HCT116 (cell line): ENCODE measurements around the gene HAPLN3. TPM values are rescaled to one million over a fixed set of nuclear protein-coding genes. Genes with fewer than 3 reads are reported as not detected.

Experiments used
- ATAC-seq: fragments of 200-7000 bp; cut with Tn5 transposase; 2 replicates; pipeline ENCODE4 v1.9.1; 2020; ENCODE audit warnings: mild to moderate bottlenecking, moderate library complexity
- BruUV-seq: library from RNA; stranded (reverse); fragments of 400-500 nt; replicated peaks from 2 replicates; lab custom pipeline; 2021; lab: Mats Ljungman, UMichigan
- CTCF ChIA-PET: fragments of 300-600 bp; sonication (Branson Sonifier 250); formaldehyde crosslinking; loops from one replicate; lab custom pipeline; 2021; ENCODE audit warnings: antibody characterized with exemption; lab: Charles Lee
- POLR2A ChIA-PET: fragments of 300-600, 350-600 bp; sonication (Branson Sonifier 250); formaldehyde crosslinking; loops from one replicate; lab custom pipeline; 2021; ENCODE audit warnings: antibody characterized with exemption; lab: Charles Lee
- RAD21 ChIA-PET, 2 experiments: fragments of 300-600 bp; sonication (Branson Sonifier 250); formaldehyde crosslinking; loops; one replicate each; lab custom pipeline; 2023; ENCODE audit warnings: low total read pairs in 2 of 2; ENCODE audit not compliant: uncharacterized antibody in 2 of 2, unreplicated experiment in 2 of 2, low non-redundant PET in 1 of 2; lab: Charles Lee
- DNase-seq: peaks from one replicate; pipeline ENCODE4 v3.0.0-alpha.2; 2010; ENCODE audit warnings: low read depth, low spot score
- H2AFZ ChIP-seq: fragments of 200-600 bp; shearing (Covaris generic), sonication (generic); 2 replicates; pipeline ENCODE4 v1.6.1; 2017; ENCODE audit warnings: low read depth, mixed run types, mixed read lengths, antibody characterized with exemption, low read length; ENCODE audit not compliant: poor library complexity, severe bottlenecking
- H3K27ac ChIP-seq: 2 replicates; pipeline ENCODE4 v1.5.1; 2012; ENCODE audit warnings: low read depth, low read length
- H3K27me3 ChIP-seq: fragments of 200-600 bp; sonication (generic); 2 replicates; pipeline ENCODE4 v1.6.1; 2016; ENCODE audit warnings: mixed run types, low read length, mixed read lengths; ENCODE audit not compliant: insufficient read depth
- H3K36me3 ChIP-seq, 2 experiments: fragments of 200-500 bp in 1 of 2; fragments of 200-600 bp in 1 of 2; sonication (Bioruptor generic) in 1 of 2; sonication (generic) in 1 of 2; 2 replicates each; pipeline versions ENCODE4 v1.5.1 to v1.6.1; 2014 to 2016; ENCODE audit warnings: low read length in 2 of 2, inconsistent platforms in 1 of 2, mixed read lengths in 1 of 2, mixed run types in 1 of 2; ENCODE audit not compliant: insufficient read depth in 2 of 2, control insufficient read depth in 1 of 2
- H3K4me1 ChIP-seq, 2 experiments: fragments of 200-600 bp in 1 of 2; sonication (generic) in 1 of 2; 2 replicates each; pipeline versions ENCODE4 v1.5.1 to v1.6.1; 2012 to 2017; ENCODE audit warnings: low read length in 2 of 2, inconsistent platforms in 1 of 2, mild to moderate bottlenecking in 1 of 2, mixed read lengths in 1 of 2, mixed run types in 1 of 2, moderate library complexity in 1 of 2; ENCODE audit not compliant: insufficient read depth in 2 of 2, control insufficient read depth in 1 of 2
- H3K4me2 ChIP-seq: fragments of 200-600 bp; sonication (generic); 2 replicates; pipeline ENCODE4 v1.6.1; 2017; ENCODE audit warnings: mixed run types, low read length, mixed read lengths
- H3K4me3 ChIP-seq, 2 experiments: fragments of 200-600 bp in 1 of 2; sonication (generic) in 1 of 2; replicated peaks in 1 of 2; 2 replicates each; pipeline ENCODE4 v1.5.1; 2011 to 2016; ENCODE audit warnings: low read length in 2 of 2, control low read depth in 1 of 2, low read depth in 1 of 2, mild to moderate bottlenecking in 1 of 2, mixed read lengths in 1 of 2, mixed run types in 1 of 2
- H3K79me2 ChIP-seq: fragments of 200-600 bp; sonication (generic); 2 replicates; pipeline ENCODE4 v1.6.1; 2017; ENCODE audit warnings: mild to moderate bottlenecking, mixed run types, low read length, moderate library complexity, mixed read lengths; ENCODE audit not compliant: insufficient read depth
- H3K9ac ChIP-seq: fragments of 200-600 bp; sonication (generic); 2 replicates; pipeline ENCODE4 v1.6.1; 2016; ENCODE audit warnings: low read length, mixed read lengths
- H3K9me2 ChIP-seq: fragments of 200-600 bp; sonication (generic), shearing (Covaris generic); 2 replicates; pipeline ENCODE4 v1.6.1; 2017; ENCODE audit warnings: mixed run types, mild to moderate bottlenecking, moderate library complexity; ENCODE audit not compliant: insufficient read depth
- H3K9me3 ChIP-seq, 2 experiments: fragments of 200-500 bp in 1 of 2; fragments of 200-600 bp in 1 of 2; sonication (Bioruptor generic) in 1 of 2; sonication (generic) in 1 of 2; 2 replicates each; pipeline ENCODE4 v1.6.1; 2014 to 2017; ENCODE audit warnings: low read length in 2 of 2, mixed read lengths in 2 of 2, inconsistent platforms in 1 of 2, low read depth in 1 of 2, mild to moderate bottlenecking in 1 of 2, mixed run types in 1 of 2, moderate library complexity in 1 of 2; ENCODE audit not compliant: control insufficient read depth in 1 of 2, insufficient read depth in 1 of 2
- H4K20me1 ChIP-seq: fragments of 200-600 bp; sonication (generic), shearing (Covaris generic); 2 replicates; pipeline ENCODE4 v1.6.1; 2017; ENCODE audit warnings: mixed run types, mild to moderate bottlenecking, moderate library complexity; ENCODE audit not compliant: insufficient read depth
- ATF3 ChIP-seq: IDR thresholded peaks from 2 replicates; pipeline ENCODE4 v1.6.1; 2012
- CBX3 ChIP-seq: IDR thresholded peaks from 2 replicates; pipeline ENCODE4 v1.6.1; 2012; ENCODE audit warnings: low read depth
- CEBPB ChIP-seq: IDR thresholded peaks from 2 replicates; pipeline ENCODE4 v1.6.1; 2012; ENCODE audit warnings: low read depth
- CTCF ChIP-seq, 3 experiments: fragments of 200-600 bp in 1 of 3; sonication (generic) in 1 of 3; IDR thresholded peaks in 2 of 3; conservative IDR thresholded peaks in 1 of 3; 2 replicates each; pipeline ENCODE4 v1.5.1; 2012 to 2017; ENCODE audit warnings: low read depth in 2 of 3, low read length in 2 of 3, antibody characterized with exemption in 1 of 3, borderline replicate concordance in 1 of 3, control low read depth in 1 of 3, mild to moderate bottlenecking in 1 of 3, mixed read lengths in 1 of 3, mixed run types in 1 of 3, moderate library complexity in 1 of 3; ENCODE audit not compliant: insufficient read depth in 1 of 3
- FOSL1 ChIP-seq: IDR thresholded peaks from 2 replicates; pipeline ENCODE4 v1.6.1; 2012; ENCODE audit warnings: low read depth
- JUND ChIP-seq: IDR thresholded peaks from 2 replicates; pipeline ENCODE4 v1.6.1; 2012
- MAX ChIP-seq: IDR thresholded peaks from 2 replicates; pipeline ENCODE4 v1.6.1; 2012
- POLR2AphosphoS5 ChIP-seq: IDR thresholded peaks from 2 replicates; pipeline ENCODE4 v1.6.1; 2011; ENCODE audit warnings: mild to moderate bottlenecking, low read depth, low read length, moderate library complexity
- RAD21 ChIP-seq: IDR thresholded peaks from 2 replicates; pipeline ENCODE4 v1.6.1; 2012; ENCODE audit warnings: low read depth, mild to moderate bottlenecking
- REST ChIP-seq: IDR thresholded peaks from 2 replicates; pipeline ENCODE4 v1.6.1; 2012; ENCODE audit warnings: low read depth
- SIN3A ChIP-seq: IDR thresholded peaks from 2 replicates; pipeline ENCODE4 v1.6.1; 2012; ENCODE audit warnings: low read depth
- SP1 ChIP-seq: IDR thresholded peaks from 2 replicates; pipeline ENCODE4 v1.6.1; 2012; ENCODE audit warnings: low read depth
- SRF ChIP-seq: IDR thresholded peaks from 2 replicates; pipeline ENCODE4 v1.6.1; 2012; ENCODE audit warnings: low read depth
- TCF7L2 ChIP-seq: IDR thresholded peaks from 2 replicates; pipeline ENCODE4 v1.7.0; 2011; ENCODE audit warnings: borderline replicate concordance, inconsistent platforms; ENCODE audit not compliant: insufficient read depth, insufficient read length; ENCODE audit errors: extremely low read depth
- YY1 ChIP-seq: IDR thresholded peaks from 2 replicates; pipeline ENCODE4 v1.6.1; 2011; ENCODE audit warnings: low read length, low read depth, moderate library complexity, mild to moderate bottlenecking; ENCODE audit not compliant: insufficient replicate concordance; ENCODE audit errors: extremely low read depth
- ZFX ChIP-seq: fragments of 450-650 bp; IDR thresholded peaks from 2 replicates; pipeline ENCODE4 v1.6.1; 2017
- ZNF274 ChIP-seq: fragments of 200-500 bp; sonication (Bioruptor generic); IDR thresholded peaks from 2 replicates; pipeline ENCODE4 v1.6.1; 2014; ENCODE audit warnings: mild to moderate bottlenecking, low read depth, low read length, inconsistent platforms
- intact Hi-C: fragments of 100-400 bp; cut with micrococcal nuclease; formaldehyde crosslinking; loops from 2 replicates; pipeline ENCODE4 v1.10.0; 2022
- total RNA-seq: library from RNA; stranded (reverse); gene quantifications from one replicate; pipeline ENCODE4 v1.2.1, GENCODE V29; 2021; ENCODE audit not compliant: unreplicated experiment

HAPLN3 gene
- total RNA-seq, 1 experiment from 2014 or later = 10.9 TPM

- H3K4me1 ChIP-seq = peaks cover 0 to 3% of the 10 kb centered on the region in 2 experiments; a peak in 1 of 4 replicates
- no peak overlapping the region for H3K9ac ChIP-seq
- H3K27me3 ChIP-seq = no peaks in the 10 kb centered on the region
- no peaks in the 10 kb centered on the region for H4K20me1 ChIP-seq
- intact Hi-C loops = loop anchor here (10.0 kb wide), 1 partner anchor 595 kb away; no protein-coding TSS in a partner anchor
- H3K27ac ChIP-seq = no peak overlapping the region
- no peaks in the 10 kb centered on the region for H3K9me3 ChIP-seq
- DNase-seq = no peak
- H3K79me2 ChIP-seq = no peaks in the 10 kb centered on the region
- ChIA-PET CTCF (interaction anchor here (1.0 kb wide), 1 partner anchor 183 kb away, joined by 3 read pairs; no protein-coding TSS in a partner anchor), RAD21 (no interaction called here), POLR2A (no interaction called here)
- H2AFZ ChIP-seq = no peak overlapping the region
- ATAC-seq = no peak
- no peak overlapping the region for H3K4me2 ChIP-seq
- no peaks in the 10 kb centered on the region for H3K9me2 ChIP-seq
- no peaks in the 10 kb centered on the region for H3K36me3 ChIP-seq
- TF ChIP-seq YY1 (no peak), SP1 (no peak), FOSL1 (no peak), ZNF274 (no peak), SIN3A (no peak), CBX3 (no peak), RAD21 (no peak), SRF (no peak), MAX (no peak)
- BruUV-seq = no TSS peak
- no peak overlapping the region for H3K4me3 ChIP-seq
These were observed 55.4 kb downstream of the HAPLN3 start for GRCh38 chr15:88839961-88840360.

- H3K4me1 ChIP-seq = peaks cover 0 to 3% of the 10 kb centered on the region in 2 experiments; a peak in 1 of 4 replicates
- no peaks in the 10 kb centered on the region for H3K9me3 ChIP-seq
- H3K4me3 ChIP-seq = no peak overlapping the region
- H3K27me3 ChIP-seq = no peaks in the 10 kb centered on the region
- no peak overlapping the region for H2AFZ ChIP-seq
- RAD21 ChIA-PET = no interaction called here
- H3K27ac ChIP-seq = no peak overlapping the region
- intact Hi-C loops = loop anchor here (10.0 kb wide), 1 partner anchor 594 kb away; no protein-coding TSS in a partner anchor
- H3K36me3 ChIP-seq = no peaks in the 10 kb centered on the region
- H3K79me2 ChIP-seq = no peaks in the 10 kb centered on the region
- no peaks in the 10 kb centered on the region for H3K9me2 ChIP-seq
- POLR2A ChIA-PET = no interaction called here
- no peak overlapping the region for H3K4me2 ChIP-seq
- BruUV-seq = no TSS peak
- H4K20me1 ChIP-seq = no peaks in the 10 kb centered on the region
- CTCF ChIA-PET = no interaction called here
- ATAC-seq (no peak), DNase-seq (no peak)
- H3K9ac ChIP-seq = no peak overlapping the region
- TF ChIP-seq REST (no peak), TCF7L2 (no peak), CEBPB (no peak), ZFX (no peak), POLR2AphosphoS5 (no peak), CTCF (IDR thresholded peaks at IDR 0.05 in 2 of 3, conservative IDR thresholded peaks at IDR 0.05 in 1 of 3; ENCODE audit: borderline replicate concordance in 1 of 3, insufficient read depth in 1 of 3, low read depth in 2 of 3, low read length in 2 of 3) (no peak), ZNF274 (no peak), SP1 (no peak), ATF3 (no peak), JUND (no peak)
These were observed 56.2 kb downstream of the HAPLN3 start for GRCh38 chr15:88839146-88839545.
